Measurements from ENCODE around the gene TRAPPC2.
A peak's percentile ranks its signal among the peaks of the same experiment; 100 is the strongest.

The TRAPPC2 gene

DNA sequence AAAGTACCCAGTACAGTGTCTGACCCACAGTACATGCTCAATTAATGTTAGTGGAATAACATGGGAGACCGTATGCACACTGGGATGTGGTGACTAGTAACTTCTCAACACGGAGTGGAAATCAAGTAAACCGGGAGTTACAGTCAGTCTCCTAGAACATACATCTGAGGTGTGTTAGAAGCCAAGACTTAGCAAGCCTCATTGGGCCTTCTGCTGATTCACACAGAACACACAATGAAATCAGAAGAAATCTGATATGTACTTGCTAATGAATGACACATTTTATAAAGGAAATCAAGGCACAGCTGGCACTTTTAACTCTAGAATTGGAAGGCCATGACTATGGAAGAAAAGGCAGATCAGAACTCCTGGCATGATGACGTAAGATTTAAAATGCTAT, 13.0 kb downstream of the TRAPPC2 start:
- WGBS, 2 experiments (ENCODE audit: insufficient coverage in 2 of 2) = 90 to 100% methylated on average over 1 to 2 of the region's 4 CpGs
- no peak overlapping the region for H3K4me3 ChIP-seq (ENCODE audit: extremely low read depth, insufficient read depth, low read length, poor library complexity, severe bottlenecking)
- H3K27ac ChIP-seq (ENCODE audit: low read depth, low read length, severe bottlenecking) = no peak overlapping the region
- H3K9me3 ChIP-seq (ENCODE audit: control insufficient read depth, low read length) = no peaks in the 10 kb centered on the region
- peaks cover 7% of the 10 kb centered on the region for H3K4me1 ChIP-seq (ENCODE audit: control insufficient read depth, insufficient read depth, low read length, poor library complexity, severe bottlenecking)
- H3K36me3 ChIP-seq (ENCODE audit: control insufficient read depth, insufficient read depth, low read length) = peaks cover 23% of the 10 kb centered on the region

DNA sequence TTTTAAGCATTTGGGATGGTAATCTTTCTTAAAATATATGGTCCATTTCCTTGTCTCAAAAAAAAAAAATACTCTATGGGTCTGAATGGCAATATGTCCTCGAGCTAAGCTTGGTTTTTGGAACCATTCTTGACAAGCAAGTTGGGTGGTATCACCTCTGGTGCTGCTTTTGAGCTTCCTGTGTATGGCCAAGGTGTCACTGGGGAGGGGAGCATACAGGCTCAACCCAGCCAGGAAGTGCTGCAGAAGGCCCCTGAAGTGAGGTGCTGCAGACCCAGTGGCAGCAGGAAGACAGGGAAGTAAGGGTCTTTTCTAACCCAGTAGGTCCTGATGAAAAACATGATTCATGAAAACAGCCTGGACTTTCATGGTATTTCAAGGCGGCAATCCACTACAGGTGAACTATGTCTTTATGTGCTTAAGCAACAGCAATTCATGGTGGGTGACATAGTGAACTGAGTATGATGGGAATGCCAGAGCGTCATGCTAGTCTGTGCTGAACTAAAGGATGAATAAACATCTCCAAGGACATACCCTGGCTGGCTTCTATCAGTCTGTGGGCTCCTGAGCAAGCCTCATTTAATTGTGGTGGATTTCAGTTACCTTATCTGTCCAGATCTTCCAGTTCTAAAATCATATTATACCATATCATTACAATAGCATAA, 15.1 kb downstream of the TRAPPC2 start:
- Histone ChIP-seq H3K4me3 (ENCODE audit: extremely low read depth, insufficient read depth, low read length, poor library complexity, severe bottlenecking) (no peak overlapping the region), H3K27ac (ENCODE audit: low read depth, low read length, severe bottlenecking) (no peak overlapping the region), H3K9me3 (ENCODE audit: control insufficient read depth, low read length) (no peaks in the 10 kb centered on the region), H3K4me1 (ENCODE audit: control insufficient read depth, insufficient read depth, low read length, poor library complexity, severe bottlenecking) (peaks cover 7% of the 10 kb centered on the region), H3K36me3 (ENCODE audit: control insufficient read depth, insufficient read depth, low read length) (peaks cover 23% of the 10 kb centered on the region)
- WGBS, 2 experiments (ENCODE audit: insufficient coverage in 2 of 2) = 100% methylated on average over 1 to 2 of the region's 3 CpGs

DNA sequence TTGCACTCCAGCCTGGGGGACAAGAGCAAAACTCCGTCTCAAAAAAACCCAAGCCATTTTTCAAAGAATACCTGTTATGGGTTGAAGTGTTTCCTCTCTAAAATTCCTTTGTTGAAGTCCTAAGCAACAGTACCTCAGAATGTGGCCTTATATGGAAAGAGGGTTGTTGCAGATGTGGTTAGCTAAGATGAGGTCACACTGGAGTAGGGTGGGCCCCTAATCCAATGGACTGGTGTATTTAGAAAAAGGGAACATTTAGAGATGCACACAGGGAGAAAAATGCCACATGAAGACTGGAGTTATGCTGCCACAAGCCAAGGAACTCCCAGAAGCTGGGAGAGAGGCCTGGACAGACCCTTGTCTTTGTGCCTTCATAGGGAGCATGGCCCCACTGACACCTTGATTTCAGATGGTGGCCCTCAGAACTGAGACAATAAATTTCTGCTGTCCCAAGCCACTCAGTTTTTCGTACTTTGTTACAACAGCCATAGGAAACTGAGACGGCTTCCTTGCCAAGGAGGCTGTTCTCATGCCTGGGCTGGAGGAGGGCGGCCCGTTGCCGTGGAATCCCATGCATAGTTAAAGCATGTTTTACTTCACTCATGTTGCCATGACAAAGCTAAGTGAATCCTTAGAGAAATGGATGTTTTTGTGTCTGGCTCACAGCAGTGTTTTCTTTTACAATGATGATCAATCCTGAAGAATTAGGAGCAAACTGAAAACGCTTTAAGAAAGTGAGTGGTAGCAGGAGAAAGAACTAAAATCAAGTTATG, 16.5 kb downstream of the TRAPPC2 start:
- peaks cover 23% of the 10 kb centered on the region for H3K36me3 ChIP-seq (ENCODE audit: control insufficient read depth, insufficient read depth, low read length)
- WGBS, 2 experiments (ENCODE audit: insufficient coverage in 2 of 2) = 79% methylated on average over 4 of the region's 7 CpGs; no CpG with 5 or more reads in 1 of the 2 experiments
- H3K4me1 ChIP-seq (ENCODE audit: control insufficient read depth, insufficient read depth, low read length, poor library complexity, severe bottlenecking) = peaks cover 7% of the 10 kb centered on the region
- no peaks in the 10 kb centered on the region for H3K9me3 ChIP-seq (ENCODE audit: control insufficient read depth, low read length)
- H3K27ac ChIP-seq (ENCODE audit: low read depth, low read length, severe bottlenecking) = peak overlapping the region; percentile 64
- H3K4me3 ChIP-seq (ENCODE audit: extremely low read depth, insufficient read depth, low read length, poor library complexity, severe bottlenecking) = no peak overlapping the region

DNA sequence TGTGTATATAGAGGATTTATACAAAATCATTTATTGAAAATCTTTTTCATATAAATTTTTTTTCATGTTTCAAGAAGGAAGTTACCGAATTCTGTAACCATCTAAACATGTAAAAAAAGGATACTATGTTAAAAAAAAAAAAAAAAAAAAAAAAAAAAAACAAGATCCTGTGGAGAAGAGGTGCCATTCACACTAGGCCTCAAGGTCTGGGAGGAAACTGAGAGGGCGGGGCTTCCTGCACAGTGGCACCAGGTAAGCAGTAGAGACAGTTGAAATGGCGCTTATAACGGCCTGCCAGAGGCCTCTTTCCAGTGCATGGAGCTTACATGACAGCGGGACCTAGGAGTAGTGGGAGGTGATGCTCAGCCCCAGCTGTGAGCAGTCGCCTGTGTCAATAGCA, 17.5 kb downstream of the TRAPPC2 start:
- Histone ChIP-seq H3K4me1 (ENCODE audit: control insufficient read depth, insufficient read depth, low read length, poor library complexity, severe bottlenecking) (peaks cover 7% of the 10 kb centered on the region), H3K4me3 (ENCODE audit: extremely low read depth, insufficient read depth, low read length, poor library complexity, severe bottlenecking) (no peak overlapping the region), H3K27ac (ENCODE audit: low read depth, low read length, severe bottlenecking) (no peak overlapping the region), H3K9me3 (ENCODE audit: control insufficient read depth, low read length) (no peaks in the 10 kb centered on the region), H3K36me3 (ENCODE audit: control insufficient read depth, insufficient read depth, low read length) (peaks cover 28% of the 10 kb centered on the region)
- no CpG with 5 or more reads among the region's 6 CpGs for WGBS, 2 experiments (ENCODE audit: insufficient coverage in 2 of 2)

DNA sequence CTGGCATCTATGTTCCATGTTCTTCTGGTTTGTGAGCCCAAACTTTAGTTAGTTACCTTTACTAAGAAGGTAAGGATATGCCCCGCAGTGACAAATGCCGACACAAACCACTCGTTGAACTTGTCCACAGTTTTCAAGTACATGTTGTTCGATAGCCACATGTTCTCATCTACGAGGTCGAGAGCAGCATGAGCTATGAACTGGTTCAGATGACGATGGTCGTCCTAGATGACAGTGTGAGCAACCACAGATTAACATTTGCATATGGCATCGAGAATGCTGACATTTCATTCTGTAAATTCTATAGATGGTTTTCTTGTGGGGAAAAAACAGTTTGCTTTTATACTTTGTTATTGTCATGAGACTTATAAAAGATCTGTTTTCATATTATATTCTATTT, 18.0 kb downstream of the TRAPPC2 start:
- Histone ChIP-seq H3K36me3 (ENCODE audit: control insufficient read depth, insufficient read depth, low read length) (peaks cover 33% of the 10 kb centered on the region), H3K9me3 (ENCODE audit: control insufficient read depth, low read length) (no peaks in the 10 kb centered on the region), H3K4me3 (ENCODE audit: extremely low read depth, insufficient read depth, low read length, poor library complexity, severe bottlenecking) (no peak overlapping the region), H3K4me1 (ENCODE audit: control insufficient read depth, insufficient read depth, low read length, poor library complexity, severe bottlenecking) (peaks cover 7% of the 10 kb centered on the region), H3K27ac (ENCODE audit: low read depth, low read length, severe bottlenecking) (no peak overlapping the region)
- WGBS, 2 experiments (ENCODE audit: insufficient coverage in 2 of 2) = 97 to 100% methylated on average over 3 to 5 of the region's 9 CpGs

DNA sequence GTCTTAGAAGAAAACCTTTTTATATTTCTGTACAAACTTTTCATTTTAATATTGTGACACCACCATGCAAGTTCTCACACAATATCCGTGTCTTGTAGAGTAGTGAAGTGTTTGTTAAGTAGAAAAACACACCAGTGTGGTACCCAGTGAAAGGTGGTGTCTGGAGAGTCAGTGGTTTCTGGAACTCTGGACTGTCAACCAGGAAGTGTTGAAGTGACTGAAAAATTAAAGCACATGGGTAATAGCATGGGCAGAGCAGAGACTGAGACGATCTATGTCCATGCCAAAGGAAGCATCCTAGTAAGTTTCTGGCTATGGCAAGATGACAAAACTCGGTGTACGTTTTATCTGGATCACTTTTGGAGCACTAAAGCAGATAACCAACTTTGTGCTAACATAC, 23.3 kb downstream of the TRAPPC2 start:
- Histone ChIP-seq H3K9me3 (ENCODE audit: control insufficient read depth, low read length) (no peaks in the 10 kb centered on the region), H3K27ac (ENCODE audit: low read depth, low read length, severe bottlenecking) (no peak overlapping the region), H3K36me3 (ENCODE audit: control insufficient read depth, insufficient read depth, low read length) (peaks cover 26% of the 10 kb centered on the region), H3K4me1 (ENCODE audit: control insufficient read depth, insufficient read depth, low read length, poor library complexity, severe bottlenecking) (no peaks in the 10 kb centered on the region), H3K4me3 (ENCODE audit: extremely low read depth, insufficient read depth, low read length, poor library complexity, severe bottlenecking) (no peak overlapping the region)
- 94 to 100% methylated on average over 2 to 3 of the region's 4 CpGs for WGBS, 2 experiments (ENCODE audit: insufficient coverage in 2 of 2)

DNA sequence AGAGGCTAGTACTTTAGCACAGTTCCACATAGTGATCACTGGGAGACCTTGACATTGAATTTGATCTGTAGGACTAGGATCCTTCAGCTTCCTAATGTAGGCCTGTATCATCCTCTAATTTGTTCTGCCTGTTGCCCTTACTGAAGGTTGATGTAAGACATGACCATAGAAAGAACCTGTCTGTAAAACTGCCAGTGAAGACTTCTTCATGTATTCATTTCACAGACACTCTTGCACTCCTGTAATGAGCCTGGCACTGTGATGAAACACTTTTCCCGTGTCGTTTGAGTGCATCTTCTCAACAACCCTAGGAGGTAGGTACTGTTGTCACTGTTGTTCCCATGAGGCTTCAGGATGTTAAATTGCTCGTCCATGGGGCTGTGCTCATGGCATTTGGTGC, 30.8 kb downstream of the TRAPPC2 start:
- H3K4me3 ChIP-seq (ENCODE audit: extremely low read depth, insufficient read depth, low read length, poor library complexity, severe bottlenecking) = no peak overlapping the region
- peaks cover 2% of the 10 kb centered on the region for H3K4me1 ChIP-seq (ENCODE audit: control insufficient read depth, insufficient read depth, low read length, poor library complexity, severe bottlenecking)
- H3K9me3 ChIP-seq (ENCODE audit: control insufficient read depth, low read length) = no peaks in the 10 kb centered on the region
- H3K27ac ChIP-seq (ENCODE audit: low read depth, low read length, severe bottlenecking) = no peak overlapping the region
- WGBS, 2 experiments (ENCODE audit: insufficient coverage in 2 of 2) = 94 to 100% methylated on average over 1 to 2 of the region's 3 CpGs
- H3K36me3 ChIP-seq (ENCODE audit: control insufficient read depth, insufficient read depth, low read length) = peaks cover 12% of the 10 kb centered on the region

DNA sequence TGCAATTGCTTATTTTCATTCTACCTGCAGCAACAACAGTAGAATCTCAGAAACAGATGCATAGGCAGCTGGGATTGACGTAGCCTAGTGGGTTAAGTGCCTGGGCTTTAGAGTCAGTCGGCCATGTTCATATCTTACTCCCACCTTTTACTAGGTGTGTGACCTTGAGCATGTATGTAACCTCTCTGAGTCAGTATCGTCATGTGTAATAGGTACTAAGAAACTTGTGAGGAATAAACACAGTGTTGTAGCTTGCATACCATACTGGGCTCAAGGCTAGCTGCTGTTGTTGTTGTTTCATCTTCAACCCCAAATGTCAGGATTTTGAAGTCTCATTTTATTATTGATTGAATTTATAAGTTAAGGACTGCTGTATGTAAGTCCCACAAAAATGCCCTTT, 31.3 kb downstream of the TRAPPC2 start:
- Histone ChIP-seq H3K4me3 (ENCODE audit: extremely low read depth, insufficient read depth, low read length, poor library complexity, severe bottlenecking) (no peak overlapping the region), H3K4me1 (ENCODE audit: control insufficient read depth, insufficient read depth, low read length, poor library complexity, severe bottlenecking) (peaks cover 2% of the 10 kb centered on the region), H3K27ac (ENCODE audit: low read depth, low read length, severe bottlenecking) (no peak overlapping the region), H3K36me3 (ENCODE audit: control insufficient read depth, insufficient read depth, low read length) (peaks cover 12% of the 10 kb centered on the region), H3K9me3 (ENCODE audit: control insufficient read depth, low read length) (no peaks in the 10 kb centered on the region)
- WGBS, 2 experiments (ENCODE audit: insufficient coverage in 2 of 2) = 100% methylated on average over 1 of the region's 3 CpGs; no CpG with 5 or more reads in 1 of the 2 experiments

DNA sequence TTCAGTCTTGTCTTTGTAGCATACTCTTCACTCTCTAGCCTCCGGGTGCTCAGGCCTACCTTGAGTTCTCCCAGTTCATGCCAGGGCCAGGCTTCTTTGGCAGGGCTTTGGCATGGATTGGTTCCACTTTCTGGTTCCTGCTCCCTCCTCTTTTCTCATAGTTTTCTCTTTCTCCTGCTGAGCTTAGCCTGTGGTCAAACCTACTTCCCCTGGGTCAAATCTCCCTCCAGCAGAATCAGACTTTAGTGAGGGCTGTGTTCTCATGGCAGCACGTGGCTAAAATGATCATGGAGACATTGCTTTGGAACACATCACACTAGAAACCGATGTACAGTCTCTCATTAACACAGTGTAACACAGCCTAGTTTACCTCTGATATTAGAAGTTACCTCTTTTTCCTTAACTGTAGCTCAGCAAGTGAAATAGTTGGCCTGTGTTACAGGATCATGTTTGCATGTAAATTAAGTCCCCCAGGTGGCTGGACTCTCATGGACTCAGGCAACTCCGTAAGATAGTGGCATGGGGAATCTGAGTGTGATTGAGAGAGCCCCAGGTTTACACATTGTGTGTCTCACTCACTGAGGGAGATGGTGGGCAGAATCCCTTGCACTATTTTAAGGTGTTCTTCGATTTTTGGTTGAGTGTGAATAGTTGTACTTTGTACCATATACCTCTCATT, 32.2 kb downstream of the TRAPPC2 start:
- Histone ChIP-seq H3K36me3 (ENCODE audit: control insufficient read depth, insufficient read depth, low read length) (peaks cover 11% of the 10 kb centered on the region), H3K4me1 (ENCODE audit: control insufficient read depth, insufficient read depth, low read length, poor library complexity, severe bottlenecking) (peaks cover 2% of the 10 kb centered on the region), H3K4me3 (ENCODE audit: extremely low read depth, insufficient read depth, low read length, poor library complexity, severe bottlenecking) (no peak overlapping the region), H3K27ac (ENCODE audit: low read depth, low read length, severe bottlenecking) (no peak overlapping the region), H3K9me3 (ENCODE audit: control insufficient read depth, low read length) (no peaks in the 10 kb centered on the region)
- WGBS, 2 experiments (ENCODE audit: insufficient coverage in 2 of 2) = 93% methylated on average over 2 of the region's 5 CpGs; no CpG with 5 or more reads in 1 of the 2 experiments

DNA sequence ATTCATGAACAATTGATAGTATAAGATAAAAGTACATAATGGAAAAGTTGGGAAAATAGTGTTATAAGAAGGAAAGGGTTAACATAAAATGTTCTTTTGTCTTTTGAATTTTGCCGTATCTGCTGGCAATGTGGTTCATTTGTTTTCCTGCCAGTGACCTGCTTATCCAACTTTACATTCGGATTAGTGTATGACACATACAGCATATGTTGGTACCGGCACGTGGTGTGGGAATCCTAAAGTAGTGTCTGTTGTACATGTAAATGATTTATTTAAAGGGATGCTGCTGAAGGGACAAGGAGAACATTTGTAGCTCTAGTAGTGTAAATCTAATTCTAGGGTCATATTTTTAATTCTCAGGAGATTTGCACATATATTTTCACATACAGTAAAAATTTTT, 34.0 kb downstream of the TRAPPC2 start:
- Histone ChIP-seq H3K4me3 (ENCODE audit: extremely low read depth, insufficient read depth, low read length, poor library complexity, severe bottlenecking) (no peak overlapping the region), H3K9me3 (ENCODE audit: control insufficient read depth, low read length) (no peaks in the 10 kb centered on the region), H3K36me3 (ENCODE audit: control insufficient read depth, insufficient read depth, low read length) (peaks cover 8% of the 10 kb centered on the region), H3K4me1 (ENCODE audit: control insufficient read depth, insufficient read depth, low read length, poor library complexity, severe bottlenecking) (peaks cover 2% of the 10 kb centered on the region), H3K27ac (ENCODE audit: low read depth, low read length, severe bottlenecking) (no peak overlapping the region)
- no CpG with 5 or more reads among the region's 4 CpGs for WGBS, 2 experiments (ENCODE audit: insufficient coverage in 2 of 2)
